ENCODE results near the gene ABCA4.

The ABCA4 gene

GRCh38 chr1:94013367-94013878 lies 107.5 kb downstream of the ABCA4 start:
- Histone ChIP-seq H3K4ac (ENCODE audit: low read length) (no peak overlapping the region), H2AFZ (ENCODE audit: low read length) (no peak overlapping the region), H2AK5ac (ENCODE audit: low read depth, low read length) (peak overlapping the region; percentile 18), H2BK12ac (ENCODE audit: low read length) (no peak overlapping the region), H4K8ac (ENCODE audit: low read depth, low read length) (no peak overlapping the region), H3K18ac (ENCODE audit: low read length) (peak overlapping the region; percentile 32), H4K91ac (ENCODE audit: low read depth, low read length, poor library complexity) (no peak overlapping the region), H3K27me3 (ENCODE audit: control insufficient read depth in 3 of 3, insufficient read depth in 3 of 3, low read depth in 1 of 3, low read length in 3 of 3) (peaks cover 0 to 8% (median 0%) of the 10 kb centered on the region in 3 experiments), H3K27ac (replicated peaks; ENCODE audit: low read length) (no peak overlapping the region), H2BK120ac (ENCODE audit: low read depth, low read length) (no peak overlapping the region), H3K36me3 (replicated peaks in 1 of 2; ENCODE audit: control insufficient read depth in 2 of 2, insufficient read depth in 2 of 2, low read length in 2 of 2) (no peaks in the 10 kb centered on the region), H3K4me3 (ENCODE audit: low read length in 2 of 2) (no peak overlapping the region), H3K79me1 (ENCODE audit: low read depth, low read length) (no peaks in the 10 kb centered on the region), H3K4me1 (ENCODE audit: control insufficient read depth in 2 of 2, insufficient read depth in 1 of 2, low read depth in 1 of 2, low read length in 2 of 2) (peaks cover 7 to 10% of the 10 kb centered on the region in 2 donors), H3K14ac (ENCODE audit: low read length) (no peak overlapping the region), H2BK15ac (ENCODE audit: low read length) (no peak overlapping the region), H3K23ac (ENCODE audit: low read depth, low read length, poor library complexity) (no peak overlapping the region), H2BK5ac (ENCODE audit: low read length) (no peak overlapping the region), H3K9me3 (replicated peaks in 1 of 2; ENCODE audit: control insufficient read depth in 2 of 2, insufficient read depth in 1 of 2, low read depth in 1 of 2, low read length in 2 of 2) (no peaks in the 10 kb centered on the region), H3K4me2 (ENCODE audit: insufficient read depth, low read length, poor library complexity, severe bottlenecking) (no peak overlapping the region), H3K9ac (ENCODE audit: low read depth, low read length, poor library complexity) (no peak overlapping the region)
- no peak for DNase-seq (ENCODE audit: low spot score)
- WGBS, 2 donors (ENCODE audit: extremely low coverage in 2 of 2, insufficient read length in 2 of 2, insufficient replicate concordance in 1 of 2) = no CpG with 5 or more reads among the region's 8 CpGs

- no peak overlapping the region for H2AK5ac ChIP-seq (ENCODE audit: low read depth, low read length)
- no peak overlapping the region for H3K27ac ChIP-seq (replicated peaks; ENCODE audit: low read length)
- H3K27me3 ChIP-seq (ENCODE audit: control insufficient read depth in 3 of 3, insufficient read depth in 3 of 3, low read depth in 1 of 3, low read length in 3 of 3) = peaks cover 0 to 13% (median 0%) of the 10 kb centered on the region in 3 experiments
- no peak overlapping the region for H3K23ac ChIP-seq (ENCODE audit: low read depth, low read length, poor library complexity)
- H4K8ac ChIP-seq (ENCODE audit: low read depth, low read length) = no peak overlapping the region
- H4K91ac ChIP-seq (ENCODE audit: low read depth, low read length, poor library complexity) = no peak overlapping the region
- H3K79me1 ChIP-seq (ENCODE audit: low read depth, low read length) = no peaks in the 10 kb centered on the region
- no peak overlapping the region for H3K9ac ChIP-seq (ENCODE audit: low read depth, low read length, poor library complexity)
- peaks cover 7 to 10% of the 10 kb centered on the region in 2 donors for H3K4me1 ChIP-seq (ENCODE audit: control insufficient read depth in 2 of 2, insufficient read depth in 1 of 2, low read depth in 1 of 2, low read length in 2 of 2)
- H2BK15ac ChIP-seq (ENCODE audit: low read length) = no peak overlapping the region
- H3K9me3 ChIP-seq (replicated peaks in 1 of 2; ENCODE audit: control insufficient read depth in 2 of 2, insufficient read depth in 1 of 2, low read depth in 1 of 2, low read length in 2 of 2) = no peaks in the 10 kb centered on the region
- no peak for DNase-seq (ENCODE audit: low spot score)
- H2BK5ac ChIP-seq (ENCODE audit: low read length) = no peak overlapping the region
- H3K14ac ChIP-seq (ENCODE audit: low read length) = no peak overlapping the region
- no peak overlapping the region for H2BK12ac ChIP-seq (ENCODE audit: low read length)
- H3K18ac ChIP-seq (ENCODE audit: low read length) = no peak overlapping the region
- H3K4me2 ChIP-seq (ENCODE audit: insufficient read depth, low read length, poor library complexity, severe bottlenecking) = no peak overlapping the region
- no peaks in the 10 kb centered on the region for H3K36me3 ChIP-seq (replicated peaks in 1 of 2; ENCODE audit: control insufficient read depth in 2 of 2, insufficient read depth in 2 of 2, low read length in 2 of 2)
- H2AFZ ChIP-seq (ENCODE audit: low read length) = peak overlapping the region; percentile 84
- H3K4me3 ChIP-seq (ENCODE audit: low read length in 2 of 2) = no peak overlapping the region
- WGBS, 2 donors (ENCODE audit: extremely low coverage in 2 of 2, insufficient read length in 2 of 2, insufficient replicate concordance in 1 of 2) = no CpG with 5 or more reads among the region's 19 CpGs
- H3K4ac ChIP-seq (ENCODE audit: low read length) = no peak overlapping the region
- H2BK120ac ChIP-seq (ENCODE audit: low read depth, low read length) = no peak overlapping the region
Observed at GRCh38 chr1:94012708-94013366, 108.1 kb downstream of the ABCA4 start.

DNA sequence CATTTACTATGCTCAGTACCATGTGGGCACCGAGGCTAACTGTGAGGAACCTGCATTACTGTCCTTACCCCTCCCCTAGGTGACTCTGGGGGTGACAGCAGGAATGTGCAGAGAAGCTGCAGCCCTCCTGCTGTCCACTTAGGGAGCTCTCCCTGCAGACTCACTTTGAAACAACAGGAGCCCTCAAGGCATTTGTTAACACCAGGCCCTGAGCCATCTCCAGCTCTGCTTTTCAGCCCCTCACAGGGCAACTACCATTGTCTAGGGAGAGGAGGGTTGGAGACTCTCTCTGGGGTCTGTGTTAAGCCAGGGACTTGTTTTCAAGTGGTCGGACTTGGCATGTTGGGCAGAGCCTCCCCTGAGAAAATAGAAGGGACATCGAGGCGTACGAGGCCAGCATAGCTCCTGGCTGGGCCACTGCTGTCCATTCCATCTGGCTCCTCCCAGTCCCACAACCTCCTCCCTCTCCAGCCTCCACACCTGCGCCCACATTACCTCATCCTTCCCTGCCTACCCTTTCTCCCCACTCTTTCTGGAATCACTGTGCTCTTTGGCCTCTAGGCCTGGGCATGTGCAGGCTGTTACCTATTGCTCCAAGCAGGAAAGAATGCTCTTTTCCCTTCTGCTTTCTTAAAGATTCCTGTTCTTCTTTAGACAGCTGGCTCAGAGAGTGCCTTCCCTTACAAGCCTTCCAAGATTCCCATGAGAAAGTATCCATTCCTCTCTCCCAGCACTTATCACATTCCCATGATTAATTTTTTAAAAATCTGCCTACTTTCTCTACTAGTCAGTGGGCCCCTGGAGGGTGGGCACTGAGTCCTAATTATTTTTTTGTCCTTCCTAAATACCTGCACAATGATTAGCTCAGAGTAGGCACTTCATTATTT lies 109.0 kb downstream of the ABCA4 start:
- Histone ChIP-seq H2AFZ (ENCODE audit: low read length) (peak overlapping the region; percentile 38), H2BK12ac (ENCODE audit: low read length) (no peak overlapping the region), H2BK120ac (ENCODE audit: low read depth, low read length) (no peak overlapping the region), H4K91ac (ENCODE audit: low read depth, low read length, poor library complexity) (no peak overlapping the region), H2AK5ac (ENCODE audit: low read depth, low read length) (peak overlapping the region; percentile 67), H3K9me3 (replicated peaks in 1 of 2; ENCODE audit: control insufficient read depth in 2 of 2, insufficient read depth in 1 of 2, low read depth in 1 of 2, low read length in 2 of 2) (no peaks in the 10 kb centered on the region), H3K4ac (ENCODE audit: low read length) (no peak overlapping the region), H3K9ac (ENCODE audit: low read depth, low read length, poor library complexity) (no peak overlapping the region), H3K27me3 (ENCODE audit: control insufficient read depth in 3 of 3, insufficient read depth in 3 of 3, low read depth in 1 of 3, low read length in 3 of 3) (peaks cover 0 to 13% (median 0%) of the 10 kb centered on the region in 3 experiments), H3K79me1 (ENCODE audit: low read depth, low read length) (no peaks in the 10 kb centered on the region), H3K4me1 (ENCODE audit: control insufficient read depth in 2 of 2, insufficient read depth in 1 of 2, low read depth in 1 of 2, low read length in 2 of 2) (peaks cover 7 to 10% of the 10 kb centered on the region in 2 donors), H3K27ac (replicated peaks; ENCODE audit: low read length) (no peak overlapping the region), H3K18ac (ENCODE audit: low read length) (no peak overlapping the region), H3K14ac (ENCODE audit: low read length) (no peak overlapping the region), H3K4me3 (ENCODE audit: low read length in 2 of 2) (peak overlapping the region in 1 of 2 donors; percentile 31), H3K36me3 (replicated peaks in 1 of 2; ENCODE audit: control insufficient read depth in 2 of 2, insufficient read depth in 2 of 2, low read length in 2 of 2) (no peaks in the 10 kb centered on the region), H4K8ac (ENCODE audit: low read depth, low read length) (no peak overlapping the region), H2BK5ac (ENCODE audit: low read length) (no peak overlapping the region), H3K4me2 (ENCODE audit: insufficient read depth, low read length, poor library complexity, severe bottlenecking) (no peak overlapping the region), H2BK15ac (ENCODE audit: low read length) (no peak overlapping the region), H3K23ac (ENCODE audit: low read depth, low read length, poor library complexity) (no peak overlapping the region)
- no peak for DNase-seq (ENCODE audit: low spot score)
- WGBS, 2 donors (ENCODE audit: extremely low coverage in 2 of 2, insufficient read length in 2 of 2, insufficient replicate concordance in 1 of 2) = no CpG with 5 or more reads among the region's 6 CpGs

DNA sequence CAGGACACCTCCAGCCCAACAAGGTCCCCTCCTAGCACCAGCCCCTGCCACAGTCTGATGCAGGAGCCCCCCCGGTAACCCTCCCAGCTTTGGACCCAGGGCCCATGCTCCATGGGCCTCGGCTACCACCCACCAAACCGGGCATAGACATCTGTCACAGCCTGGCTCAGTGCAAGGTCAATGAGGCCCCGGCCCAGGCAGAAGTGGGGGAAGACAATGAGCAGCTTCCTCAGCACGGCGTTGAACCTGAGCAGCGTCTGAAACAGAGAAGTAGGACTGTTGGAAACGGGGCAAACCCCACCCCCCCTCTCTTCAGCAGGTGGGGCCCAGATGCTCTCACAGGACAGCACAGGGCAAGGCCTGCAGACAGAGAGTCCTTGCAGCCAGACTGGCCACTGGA lies 109.8 kb downstream of the ABCA4 start:
- Histone ChIP-seq H2BK120ac (ENCODE audit: low read depth, low read length) (no peak overlapping the region), H2AK5ac (ENCODE audit: low read depth, low read length) (no peak overlapping the region), H2BK15ac (ENCODE audit: low read length) (no peak overlapping the region), H3K79me1 (ENCODE audit: low read depth, low read length) (no peaks in the 10 kb centered on the region), H3K4me3 (ENCODE audit: low read length in 2 of 2) (no peak overlapping the region), H4K8ac (ENCODE audit: low read depth, low read length) (no peak overlapping the region), H3K4ac (ENCODE audit: low read length) (no peak overlapping the region), H2AFZ (ENCODE audit: low read length) (peak overlapping the region; percentile 38), H4K91ac (ENCODE audit: low read depth, low read length, poor library complexity) (no peak overlapping the region), H2BK5ac (ENCODE audit: low read length) (no peak overlapping the region), H2BK12ac (ENCODE audit: low read length) (no peak overlapping the region), H3K27me3 (ENCODE audit: control insufficient read depth in 3 of 3, insufficient read depth in 3 of 3, low read depth in 1 of 3, low read length in 3 of 3) (peaks cover 0 to 17% (median 0%) of the 10 kb centered on the region in 3 experiments), H3K9ac (ENCODE audit: low read depth, low read length, poor library complexity) (no peak overlapping the region), H3K36me3 (replicated peaks in 1 of 2; ENCODE audit: control insufficient read depth in 2 of 2, insufficient read depth in 2 of 2, low read length in 2 of 2) (no peaks in the 10 kb centered on the region), H3K18ac (ENCODE audit: low read length) (no peak overlapping the region), H3K4me1 (ENCODE audit: control insufficient read depth in 2 of 2, insufficient read depth in 1 of 2, low read depth in 1 of 2, low read length in 2 of 2) (peaks cover 7 to 10% of the 10 kb centered on the region in 2 donors), H3K9me3 (replicated peaks in 1 of 2; ENCODE audit: control insufficient read depth in 2 of 2, insufficient read depth in 1 of 2, low read depth in 1 of 2, low read length in 2 of 2) (no peaks in the 10 kb centered on the region), H3K27ac (replicated peaks; ENCODE audit: low read length) (no peak overlapping the region), H3K23ac (ENCODE audit: low read depth, low read length, poor library complexity) (peak overlapping the region; percentile 20), H3K4me2 (ENCODE audit: insufficient read depth, low read length, poor library complexity, severe bottlenecking) (no peak overlapping the region), H3K14ac (ENCODE audit: low read length) (peak overlapping the region; percentile 31)
- DNase-seq (ENCODE audit: low spot score) = no peak
- no CpG with 5 or more reads among the region's 8 CpGs for WGBS, 2 donors (ENCODE audit: extremely low coverage in 2 of 2, insufficient read length in 2 of 2, insufficient replicate concordance in 1 of 2)

Data from neuronal stem cell (in vitro differentiated cells).